GM19324 (cell line): Measurements from ENCODE around the gene KRT76.
"Not testable (repeated sequence)": the region's sequence is repeated elsewhere in the genome, so short reads cannot be mapped to it uniquely, and the experiment has no call there.

Experiments used
- ATAC-seq: cut with Tn5 transposase; IDR thresholded peaks from one replicate; pipeline ENCODE4 v1.9.1; 2021; ENCODE audit warnings: mild to moderate bottlenecking, moderate library complexity; ENCODE audit not compliant: unreplicated experiment, low FRiP score

Gene KRT76

DNA sequence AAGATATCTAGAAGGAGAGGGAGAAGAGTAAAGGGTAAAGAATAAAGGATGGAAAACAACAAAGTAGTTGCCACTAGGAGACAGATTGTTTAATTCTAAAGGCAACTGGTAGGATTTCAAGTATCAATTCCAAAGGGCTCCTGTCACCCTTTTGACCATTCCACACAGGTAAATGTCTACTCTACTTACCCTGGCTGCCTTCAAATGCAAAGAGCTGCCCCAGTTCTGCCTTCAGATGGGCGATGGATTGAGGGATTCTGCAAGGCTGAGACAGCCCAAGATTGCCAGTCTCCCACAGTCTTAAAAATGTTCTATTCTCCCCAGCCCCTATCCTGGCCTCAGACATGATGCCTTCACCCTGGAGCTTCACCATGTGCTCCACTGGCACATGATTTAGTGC is 11.4 kb downstream of the KRT76 start:
- no peak for ATAC-seq

DNA sequence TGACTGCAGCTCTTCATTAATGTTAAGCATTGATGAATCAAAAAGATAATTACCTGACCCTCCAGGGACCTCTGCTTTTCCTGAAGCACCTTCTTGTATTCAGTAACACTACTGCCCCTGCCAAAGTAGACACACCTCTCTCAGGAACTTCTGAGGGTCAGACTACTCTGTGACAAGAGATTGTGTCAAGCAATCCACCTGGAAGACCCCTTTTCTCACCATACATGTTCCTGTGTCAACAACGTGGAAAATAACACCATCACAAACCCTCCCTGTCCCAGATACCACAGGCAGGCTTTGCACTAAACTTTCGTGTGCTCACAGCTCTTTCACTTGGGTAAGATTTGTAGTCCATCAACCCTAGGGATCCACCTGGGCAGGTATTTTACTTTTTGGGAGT is 13.2 kb downstream of the KRT76 start:
- no peak for ATAC-seq

DNA sequence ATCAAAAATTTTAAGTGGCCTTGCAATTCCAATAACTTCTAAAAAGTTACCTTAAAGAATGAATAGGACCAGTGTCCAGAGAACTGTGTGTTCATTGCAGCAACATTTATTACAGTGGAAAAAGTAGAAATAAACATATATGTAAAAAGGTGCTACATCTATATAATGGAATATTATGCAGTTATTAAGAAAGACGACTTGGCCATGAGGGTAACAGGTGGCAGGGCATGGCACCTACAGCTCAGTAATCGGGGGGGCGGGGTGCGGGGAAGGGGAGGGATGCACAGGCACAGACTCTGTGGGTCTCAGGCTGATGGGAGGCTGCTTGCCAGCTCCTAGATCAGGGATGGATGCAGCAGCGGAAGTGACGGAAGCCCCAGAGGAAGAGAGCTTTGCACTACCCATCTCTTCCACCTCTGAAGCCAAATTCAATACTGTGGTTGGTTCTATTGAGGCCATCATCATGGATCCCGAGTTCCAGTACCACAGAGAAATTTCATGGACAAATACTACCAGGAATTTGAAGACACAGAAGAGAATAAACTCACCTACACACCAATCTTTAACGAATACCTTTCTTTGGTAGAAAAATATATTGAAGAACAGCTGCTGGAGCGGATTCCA is 14.0 kb downstream of the KRT76 start:
- ATAC-seq: no peak

DNA sequence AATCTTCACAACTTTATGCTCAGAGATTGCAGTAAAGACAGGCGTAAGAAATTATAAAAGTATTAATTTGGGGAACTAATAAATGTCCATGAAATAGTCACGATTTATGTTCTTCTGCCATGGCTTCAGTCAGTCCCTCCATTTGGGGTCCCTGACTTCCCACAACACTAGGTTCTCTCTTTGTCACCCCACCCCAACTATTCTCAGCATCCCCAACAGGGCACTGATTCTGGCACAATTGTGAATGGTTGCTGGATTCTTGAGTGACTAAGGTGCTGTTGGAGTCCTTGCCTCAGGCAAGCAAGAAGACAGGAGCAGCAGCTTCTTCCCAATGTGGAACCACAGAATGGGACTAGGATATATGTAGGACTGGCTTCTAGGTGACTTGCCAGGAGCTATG is 15.3 kb downstream of the KRT76 start:
- no peak for ATAC-seq

DNA sequence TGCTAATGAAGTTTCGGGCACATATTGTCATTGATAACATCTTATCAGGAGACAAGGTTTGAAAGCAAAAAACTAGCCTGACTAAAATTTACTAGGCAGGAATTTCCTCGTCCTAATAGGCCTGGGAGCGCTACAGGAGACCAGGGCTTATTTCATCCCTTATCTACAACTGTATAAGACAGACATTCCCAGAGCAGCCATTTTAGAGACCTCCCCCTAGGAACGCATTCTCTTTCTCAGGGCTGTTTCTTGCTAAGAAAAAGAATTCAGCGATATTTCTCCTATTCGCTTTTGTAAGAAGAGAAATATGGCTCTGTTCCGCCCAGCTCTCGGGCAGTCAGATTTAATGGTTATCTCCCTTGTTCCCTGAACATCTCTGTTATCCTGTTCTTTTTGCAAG is 15.9 kb downstream of the KRT76 start:
- ATAC-seq: not testable (repeated sequence)

DNA sequence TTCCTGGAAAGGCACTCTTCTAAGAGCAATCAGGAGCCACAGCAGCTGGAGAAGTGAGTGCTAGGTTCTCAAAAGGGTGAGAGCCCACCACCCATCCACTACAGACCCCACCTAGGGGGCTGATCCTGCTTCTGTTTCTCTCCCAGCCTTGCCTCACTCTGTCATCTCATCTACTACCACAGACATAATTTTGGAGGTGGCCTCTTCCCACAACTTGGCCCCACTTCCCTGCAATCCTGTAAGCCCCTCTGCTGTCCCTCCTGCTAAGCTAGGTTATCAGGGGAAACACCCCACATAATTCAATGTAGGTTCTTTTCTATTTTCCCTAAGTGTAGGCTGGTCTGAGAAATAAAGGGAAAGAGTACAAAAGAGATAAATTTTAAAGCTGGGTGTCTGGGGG is 16.5 kb downstream of the KRT76 start:
- no peak for ATAC-seq

DNA sequence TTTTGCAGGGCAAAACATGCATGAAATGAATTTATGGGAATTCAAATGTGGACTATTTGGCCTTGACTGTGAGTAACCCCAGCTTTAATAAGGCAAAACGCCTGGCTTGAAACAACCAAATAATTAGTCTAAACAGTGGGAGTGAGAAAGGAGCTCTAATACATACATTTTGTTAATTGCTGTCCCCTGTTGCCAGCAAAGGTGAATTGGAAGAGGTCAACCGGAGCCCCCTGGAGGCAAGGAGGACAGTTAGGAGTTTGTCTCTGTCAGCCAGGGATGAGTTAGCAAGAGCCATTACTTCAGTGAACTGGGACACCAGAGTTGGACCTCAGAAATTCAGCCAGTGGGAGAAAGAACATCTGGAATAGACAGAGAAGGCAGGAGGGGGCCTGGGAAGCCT is 17.4 kb downstream of the KRT76 start:
- ATAC-seq: no peak

DNA sequence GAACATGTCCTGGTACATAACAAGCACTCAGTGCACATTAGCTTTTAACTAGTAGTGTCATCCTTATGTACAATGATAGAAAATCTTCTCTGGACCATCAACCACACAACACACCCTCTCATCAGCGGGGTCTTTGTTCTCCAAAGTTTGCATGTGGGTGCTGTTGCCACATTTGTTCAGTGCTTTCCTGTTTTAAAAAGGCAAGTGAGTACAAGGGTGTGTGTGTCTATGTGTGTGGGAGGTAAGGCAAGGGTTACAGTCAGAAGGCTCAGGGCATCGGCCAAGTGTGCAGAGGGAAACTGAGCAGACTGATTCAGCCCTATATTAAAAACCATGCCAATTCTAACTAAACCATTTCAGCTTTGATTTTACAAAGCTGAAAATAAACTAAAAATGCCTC is 17.9 kb downstream of the KRT76 start:
- ATAC-seq: no peak

DNA sequence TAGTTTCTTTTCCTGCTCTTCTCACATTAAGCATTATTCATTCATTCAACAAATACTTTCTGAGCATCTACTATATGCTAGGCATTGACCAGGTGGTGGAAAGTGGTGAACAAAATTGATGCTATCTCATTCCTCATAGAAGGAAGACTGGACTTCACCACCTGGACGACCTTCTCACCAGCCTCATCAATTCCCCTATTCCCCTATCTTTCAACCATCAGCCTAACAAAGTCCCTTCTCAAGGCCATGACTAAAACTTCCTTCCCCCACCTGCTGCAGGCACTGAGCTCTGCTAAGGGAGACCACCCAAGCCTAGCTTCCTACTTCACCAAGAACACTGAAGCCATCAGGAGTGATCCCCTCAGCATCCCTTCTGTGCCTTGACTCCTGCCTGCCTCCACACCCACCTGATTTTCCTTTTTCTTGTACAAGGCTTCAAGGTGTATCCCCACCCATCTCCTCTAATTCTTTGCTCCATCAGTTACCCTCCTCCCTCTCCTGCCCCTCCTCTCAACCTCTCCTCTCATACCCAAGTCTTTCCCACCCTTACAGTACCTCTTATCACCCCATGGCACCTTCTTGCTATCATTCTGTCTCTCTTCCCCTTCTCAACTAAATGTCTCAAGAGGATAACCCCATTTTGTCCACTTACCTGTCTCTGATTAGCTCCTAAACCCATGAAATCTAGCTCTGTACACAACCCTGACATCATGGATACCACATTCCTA is 19.5 kb downstream of the KRT76 start:
- no peak for ATAC-seq

DNA sequence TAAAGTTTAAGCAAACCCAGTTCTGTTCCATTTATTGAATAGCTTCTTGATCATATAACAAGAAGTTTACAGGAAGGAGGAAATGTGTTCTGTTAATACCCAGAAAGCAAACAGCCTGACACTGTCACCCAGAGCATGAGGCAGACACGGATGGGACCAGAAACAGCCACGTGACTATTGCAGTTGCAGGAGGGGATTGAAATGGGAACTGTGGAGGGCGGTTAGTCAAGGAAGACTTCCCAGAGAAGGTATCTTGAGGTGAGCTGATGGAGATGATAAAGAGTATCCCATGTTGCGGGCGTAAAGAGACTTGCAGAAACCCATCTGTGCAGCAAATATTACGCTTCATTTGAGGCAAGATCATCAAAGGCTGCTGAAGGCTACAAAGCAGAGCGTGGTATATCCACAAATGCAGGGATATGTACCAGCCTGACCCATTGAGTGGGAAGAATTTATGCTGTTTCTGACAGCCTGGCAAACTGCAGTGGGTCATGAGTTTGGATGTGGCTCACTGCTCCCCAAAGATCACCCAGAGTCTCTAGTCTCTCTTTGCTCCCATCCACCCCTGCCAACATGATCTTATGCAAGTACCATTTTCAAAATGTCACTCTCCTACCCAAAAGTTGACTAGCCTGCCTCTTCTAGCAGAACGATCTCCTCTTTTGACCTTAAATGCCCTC is 20.7 kb downstream of the KRT76 start:
- ATAC-seq: no peak

DNA sequence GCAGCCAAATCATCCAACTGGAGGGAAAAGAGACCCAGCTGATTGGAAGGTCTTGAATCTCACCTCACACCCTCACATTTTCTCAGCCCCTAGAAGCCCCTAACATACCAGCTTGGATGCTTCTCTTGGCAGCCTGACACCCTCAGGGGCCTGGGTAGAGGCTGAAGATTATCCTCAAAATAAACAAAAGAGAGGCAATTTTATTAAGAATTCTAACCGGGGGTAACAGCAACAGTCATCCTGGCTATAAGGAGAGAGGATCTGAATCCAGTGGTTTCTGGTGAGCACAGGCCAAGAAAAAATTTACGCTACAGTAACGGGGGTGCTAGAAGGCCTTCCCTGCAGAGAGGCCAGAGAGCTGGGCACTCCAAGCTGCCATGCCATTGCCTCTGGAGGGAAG is 21.6 kb downstream of the KRT76 start:
- ATAC-seq: no peak

DNA sequence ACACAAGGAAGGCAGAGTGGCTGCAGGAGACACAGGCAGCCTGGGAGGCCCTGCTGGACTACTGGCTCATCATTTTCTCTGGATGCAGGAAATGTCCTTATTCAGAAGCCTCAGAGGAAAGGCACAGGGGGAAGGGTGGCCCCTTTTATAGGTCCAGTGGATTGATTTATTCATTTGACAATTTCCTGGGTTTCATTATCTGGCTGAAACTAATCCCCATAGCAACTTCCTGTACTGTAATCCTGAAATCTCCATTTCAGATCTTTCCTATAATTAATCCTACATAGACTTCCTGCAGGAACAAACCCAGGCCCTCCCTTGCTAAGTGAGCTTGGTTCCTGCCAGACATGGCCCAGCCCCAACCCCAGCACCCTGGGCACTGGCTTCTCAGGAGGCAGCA is 23.0 kb downstream of the KRT76 start:
- no peak for ATAC-seq

DNA sequence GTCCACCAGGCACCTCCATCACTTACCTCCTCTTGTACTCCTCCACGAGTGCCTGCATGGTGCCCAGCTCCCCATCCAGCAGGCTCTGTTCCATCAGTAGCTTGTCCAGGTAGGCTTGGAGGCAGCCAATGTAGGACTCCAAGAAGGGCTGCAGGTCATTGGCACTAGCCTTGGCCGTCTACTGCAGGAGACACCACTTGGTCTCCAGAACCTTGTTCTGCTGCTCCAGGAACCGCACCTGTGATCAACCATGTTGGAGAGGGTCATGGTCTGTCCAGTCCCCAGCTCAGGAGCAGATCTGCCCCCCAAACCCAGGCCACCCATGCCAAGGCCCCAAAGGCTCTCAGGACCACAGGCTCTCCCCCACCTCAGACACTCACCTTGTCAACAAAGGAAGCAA is 23.9 kb downstream of the KRT76 start:
- ATAC-seq: no peak

DNA sequence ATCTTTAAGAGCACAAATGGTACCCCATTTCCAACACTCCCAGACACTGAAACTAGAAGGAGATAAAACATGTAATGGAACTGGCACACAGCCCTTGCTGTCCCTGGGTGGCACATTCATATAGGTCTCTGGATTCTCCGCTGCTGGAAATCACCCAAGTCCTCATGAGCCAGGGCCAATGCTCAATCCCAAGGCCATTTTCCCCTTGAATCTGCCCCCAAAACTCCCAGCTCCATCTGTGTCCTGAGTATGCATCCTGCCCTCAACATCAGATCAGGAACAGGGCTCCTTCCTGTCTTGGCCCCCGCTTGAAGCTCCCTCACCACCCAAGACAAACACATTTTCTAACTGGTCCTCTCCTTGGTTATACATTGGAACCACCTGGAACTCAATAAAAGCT is 24.6 kb downstream of the KRT76 start:
- ATAC-seq: no peak

DNA sequence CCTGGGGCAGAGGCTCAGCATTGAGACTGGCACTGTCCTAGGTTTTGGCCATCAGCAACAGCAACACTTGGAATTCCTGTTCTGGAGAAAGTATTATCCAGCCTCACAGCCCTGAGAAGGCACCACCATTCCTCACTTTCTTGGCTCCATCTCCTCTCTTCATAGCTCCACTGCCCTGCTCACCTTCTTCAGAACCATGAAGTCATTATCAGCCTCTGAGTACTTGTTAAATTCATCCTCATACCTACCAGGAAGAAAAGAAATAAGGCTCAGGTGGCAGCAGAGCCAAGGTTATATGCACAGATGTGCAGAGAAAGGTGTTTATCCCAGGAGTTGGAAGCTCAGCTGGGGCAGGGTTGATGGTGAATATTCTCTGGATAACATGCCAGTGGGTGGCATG is 25.4 kb downstream of the KRT76 start:
- ATAC-seq: no peak

DNA sequence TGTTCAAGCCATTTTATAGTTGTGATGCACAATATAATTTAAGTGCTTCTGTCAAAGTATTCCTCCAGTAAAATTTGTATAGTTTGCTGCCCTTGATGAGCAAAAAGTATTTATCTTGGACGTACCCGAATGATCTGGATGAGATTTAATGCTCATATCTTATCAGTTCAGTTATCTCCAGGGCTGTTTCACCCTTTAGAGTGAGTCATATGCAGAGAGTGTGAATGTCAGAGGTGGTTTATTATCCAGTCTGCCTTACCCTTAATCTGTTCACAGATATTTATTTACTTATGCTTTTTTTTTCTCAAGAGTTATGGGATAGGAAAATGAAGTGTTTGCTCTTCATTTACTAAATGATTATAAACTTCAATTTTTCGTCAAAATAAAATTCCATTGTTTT is 26.6 kb downstream of the KRT76 start:
- not testable (repeated sequence) for ATAC-seq

DNA sequence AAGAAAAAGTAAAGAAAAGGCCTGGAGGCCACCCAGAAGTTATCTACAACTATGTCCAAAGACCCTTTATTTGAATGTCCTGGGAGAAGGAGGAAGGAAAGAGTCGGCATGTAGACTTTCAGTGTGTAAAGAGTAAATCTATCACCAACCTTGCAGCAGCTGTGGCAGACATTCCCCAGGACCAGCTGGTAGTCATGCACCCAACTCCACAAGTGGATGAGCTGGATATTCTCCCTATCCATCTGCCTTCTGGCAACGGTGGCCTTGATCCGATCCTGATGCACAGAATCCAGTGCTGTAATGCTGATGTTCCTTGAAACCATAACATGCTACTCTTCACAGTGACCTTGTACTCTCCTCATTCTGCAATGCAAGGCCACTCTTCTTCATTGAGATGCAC is 27.3 kb downstream of the KRT76 start:
- ATAC-seq: no peak

DNA sequence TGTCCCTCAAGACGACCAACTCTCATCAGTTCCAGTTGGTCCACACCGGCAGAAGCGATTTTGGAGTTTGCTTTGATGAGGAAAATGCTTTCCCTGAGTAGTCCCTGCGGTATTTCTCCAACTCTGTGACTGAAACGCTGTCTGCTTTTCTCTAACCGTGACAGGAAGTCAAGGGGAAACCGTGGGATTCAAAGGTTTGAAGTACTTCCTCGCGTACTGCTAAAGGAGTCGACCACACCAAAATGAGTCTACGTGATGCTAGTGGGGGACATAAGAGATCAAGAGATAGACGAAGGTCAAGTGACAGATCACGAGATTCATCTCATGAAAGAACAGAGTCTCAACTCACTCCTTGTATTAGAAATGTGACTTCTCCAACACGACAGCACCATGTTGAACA is 28.6 kb downstream of the KRT76 start:
- no peak for ATAC-seq

DNA sequence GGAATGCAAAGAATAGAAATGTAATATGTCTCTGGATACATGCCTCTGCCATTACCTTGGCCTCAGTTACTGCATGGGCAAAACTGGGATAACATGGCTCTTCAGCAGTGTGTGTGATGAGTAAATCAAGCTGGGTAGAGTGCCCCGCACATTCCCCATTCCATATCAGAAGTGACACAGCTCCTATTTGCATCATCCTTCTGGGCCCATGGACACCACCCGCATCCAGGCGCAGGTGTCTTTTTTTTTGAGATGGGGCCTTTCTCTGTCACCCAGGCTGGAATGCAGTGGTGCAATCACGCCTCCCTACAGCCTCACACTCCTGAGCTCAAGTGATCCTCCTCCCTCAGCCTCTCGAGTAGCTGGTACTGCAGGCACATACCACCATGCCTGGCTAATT is 31.6 kb downstream of the KRT76 start:
- no peak for ATAC-seq

DNA sequence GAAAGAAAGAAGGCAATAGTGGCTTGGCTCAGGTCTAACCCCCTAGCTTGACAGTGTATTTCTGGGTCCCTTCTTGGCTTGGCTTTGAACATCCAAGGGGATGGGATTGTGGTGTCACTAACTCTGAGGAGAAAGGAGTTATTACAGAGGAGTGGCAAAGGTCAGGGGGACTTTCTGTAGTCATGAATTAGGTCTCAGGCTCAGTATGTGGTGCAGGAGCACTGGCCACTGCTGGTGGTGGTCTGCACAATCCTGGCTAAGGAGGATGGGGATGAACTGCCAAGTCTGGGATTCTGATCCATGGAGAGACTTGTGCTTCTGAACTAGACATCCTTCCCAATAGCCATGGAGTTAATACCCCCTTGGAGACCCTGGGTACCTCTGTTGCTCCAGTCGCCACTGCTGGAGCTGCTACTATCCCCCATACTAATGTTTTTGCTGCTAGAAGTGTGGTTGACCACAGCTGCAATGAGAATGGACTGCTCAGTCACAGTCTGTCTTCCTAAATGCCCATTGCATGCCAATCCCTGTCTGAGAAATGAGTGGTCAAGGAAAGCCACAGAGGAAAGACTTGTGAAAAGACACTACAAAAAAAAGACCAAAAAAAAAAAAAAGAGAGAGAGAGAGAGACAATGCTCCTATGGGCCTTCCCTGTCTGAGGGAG is 32.5 kb downstream of the KRT76 start:
- ATAC-seq: no peak

DNA sequence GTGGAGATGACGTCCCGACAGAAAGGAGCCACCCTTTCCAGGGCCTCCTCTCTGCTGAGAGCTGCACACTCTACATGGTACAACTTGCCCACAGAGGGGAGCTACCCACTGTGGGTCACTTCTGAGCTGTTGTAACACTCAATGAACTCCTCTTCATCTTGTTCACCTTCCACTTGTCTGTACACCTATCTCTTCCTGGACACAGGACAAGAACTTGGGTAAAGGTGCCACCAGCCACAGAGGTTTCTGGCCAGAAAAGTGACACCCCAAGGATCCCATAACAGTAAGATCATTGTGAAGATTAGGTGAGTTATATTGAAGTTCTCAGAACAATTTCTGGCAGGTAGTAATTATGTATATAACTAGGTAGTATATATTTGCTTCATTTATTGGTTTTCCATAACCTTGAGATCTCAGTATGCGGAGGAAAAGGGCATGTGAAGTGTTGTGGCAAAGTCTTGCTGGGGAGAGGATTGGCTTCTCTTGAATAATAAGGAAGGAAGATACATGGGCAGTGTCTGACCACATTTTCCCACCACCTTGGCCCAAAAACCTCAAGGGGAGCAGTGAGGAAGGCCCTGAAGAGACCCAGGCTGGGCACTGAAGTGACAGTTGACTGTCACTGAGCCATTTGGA is 34.2 kb downstream of the KRT76 start:
- no peak for ATAC-seq
